ENCODE data around the gene RNF41. TPM values are rescaled to one million over a fixed set of nuclear protein-coding genes. Genes with fewer than 3 reads are reported as not detected.

The RNF41 gene
- total RNA-seq, 1 donor from 2014 or later: 38.5 TPM

DNA sequence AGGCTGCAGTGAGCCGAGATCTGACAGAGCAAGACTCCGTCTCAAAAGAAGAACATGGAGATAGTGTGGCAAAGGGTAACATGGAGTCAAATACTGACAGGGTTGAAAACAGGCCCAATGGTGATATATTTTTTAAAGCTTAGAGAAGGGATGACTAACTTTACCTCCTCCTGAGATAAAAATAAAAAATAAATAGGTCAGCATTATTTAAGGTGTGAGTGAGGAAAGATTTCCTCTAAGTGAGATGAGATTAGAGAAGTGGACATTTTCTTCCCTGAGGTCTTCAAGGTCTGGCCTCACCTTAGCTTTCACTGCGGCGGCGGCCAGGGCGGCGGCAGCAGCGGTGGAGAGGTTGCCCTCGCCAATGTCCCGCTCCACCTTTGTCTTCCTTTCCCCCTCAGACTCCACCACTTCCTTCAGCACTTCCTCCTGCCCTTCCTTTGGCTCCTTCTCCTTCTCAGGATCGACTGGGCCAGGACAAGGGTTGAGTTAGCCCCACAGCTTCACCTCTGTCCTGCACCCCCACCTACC is 52.4 kb downstream of the RNF41 start:
- DNase-seq (ENCODE audit: low spot score): no peak
- H3K36me3 Mint-ChIP-seq (ENCODE audit: low read depth): peaks cover 77% of the 10 kb centered on the region
- H3K4me3 Mint-ChIP-seq (ENCODE audit: low read depth): no peak overlapping the region
- H3K27me3 Mint-ChIP-seq (ENCODE audit: low read depth): no peaks in the 10 kb centered on the region
- no peaks in the 10 kb centered on the region for H3K9me3 Mint-ChIP-seq
- intact Hi-C loops (cut with micrococcal nuclease): no loop called here
- peaks cover 3% of the 10 kb centered on the region for H3K4me1 Mint-ChIP-seq (ENCODE audit: low read depth)
- H3K27ac Mint-ChIP-seq: no peak overlapping the region

GRCh38 chr12:56165369-56165768 is 56.4 kb downstream of the RNF41 start:
- intact Hi-C loops (cut with micrococcal nuclease): no loop called here

GRCh38 chr12:56164345-56164729 is 57.4 kb downstream of the RNF41 start:
- H3K27ac Mint-ChIP-seq: no peak overlapping the region
- H3K27me3 Mint-ChIP-seq (ENCODE audit: low read depth): no peaks in the 10 kb centered on the region

More at GRCh38 chr12:56165369-56165768, 56.4 kb downstream of the RNF41 start:
- DNase-seq (ENCODE audit: low spot score): no peak
- Mint-ChIP-seq H3K9me3 (no peaks in the 10 kb centered on the region), H3K4me1 (ENCODE audit: low read depth) (peaks cover 18% of the 10 kb centered on the region), H3K36me3 (ENCODE audit: low read depth) (peaks cover 79% of the 10 kb centered on the region), H3K4me3 (ENCODE audit: low read depth) (no peak overlapping the region), H3K27me3 (ENCODE audit: low read depth) (no peaks in the 10 kb centered on the region), H3K27ac (no peak overlapping the region)

GRCh38 chr12:56163533-56164344 is 58.0 kb downstream of the RNF41 start:
- Mint-ChIP-seq H3K4me3 (ENCODE audit: low read depth) (no peak overlapping the region), H3K27me3 (ENCODE audit: low read depth) (no peaks in the 10 kb centered on the region), H3K9me3 (no peaks in the 10 kb centered on the region), H3K27ac (peak overlapping the region; percentile 30), H3K4me1 (ENCODE audit: low read depth) (peaks cover 33% of the 10 kb centered on the region), H3K36me3 (ENCODE audit: low read depth) (peaks cover 81% of the 10 kb centered on the region)
- no peak for DNase-seq (ENCODE audit: low spot score)
- intact Hi-C loops (cut with micrococcal nuclease): no loop called here

More at GRCh38 chr12:56164345-56164729, 57.4 kb downstream of the RNF41 start:
- H3K36me3 Mint-ChIP-seq (ENCODE audit: low read depth): peaks cover 79% of the 10 kb centered on the region
- no peak overlapping the region for H3K4me3 Mint-ChIP-seq (ENCODE audit: low read depth)
- H3K4me1 Mint-ChIP-seq (ENCODE audit: low read depth): peaks cover 27% of the 10 kb centered on the region
- H3K9me3 Mint-ChIP-seq: no peaks in the 10 kb centered on the region
- intact Hi-C loops (cut with micrococcal nuclease): no loop called here
- no peak for DNase-seq (ENCODE audit: low spot score)

DNA sequence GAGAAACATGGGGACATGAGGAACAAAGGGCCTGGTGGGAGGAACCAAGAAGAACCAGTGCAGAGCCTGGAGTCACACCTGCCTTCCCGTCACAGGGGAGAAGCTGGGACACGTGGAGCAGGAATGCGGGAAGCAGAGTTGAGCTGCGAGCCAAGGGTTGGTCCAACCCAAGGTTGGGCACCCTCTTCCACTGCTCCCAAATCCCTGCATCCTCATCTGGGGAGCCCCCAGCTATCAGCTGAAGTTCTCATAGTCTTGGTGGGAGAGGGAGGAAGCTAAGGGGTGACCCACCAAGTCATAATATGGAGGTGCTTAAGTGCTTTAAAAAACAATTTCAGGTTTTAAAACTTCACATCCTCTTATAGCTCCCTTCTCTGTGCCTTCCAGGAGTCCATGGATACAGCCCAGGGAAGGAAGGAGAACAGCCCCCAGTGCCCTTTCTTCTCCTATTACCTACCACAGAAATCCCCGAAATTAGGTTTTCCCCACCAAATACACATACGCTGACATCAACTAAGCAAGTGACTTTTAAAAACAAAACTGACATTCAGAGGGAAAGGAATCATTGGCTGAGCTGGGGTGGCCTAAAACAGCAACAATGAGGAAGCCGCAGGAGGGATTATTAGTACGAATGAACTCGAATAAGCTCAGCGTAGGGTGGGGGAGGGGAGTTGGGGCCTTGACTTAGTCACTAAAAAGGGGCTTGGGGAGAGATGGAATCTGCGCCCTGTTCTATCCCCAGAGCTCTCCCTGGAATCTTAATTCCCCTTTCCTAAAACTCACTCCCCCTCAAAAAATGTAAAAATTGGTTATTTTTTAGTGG is 59.0 kb downstream of the RNF41 start:
- H3K27me3 Mint-ChIP-seq (ENCODE audit: low read depth): no peaks in the 10 kb centered on the region
- intact Hi-C loops (cut with micrococcal nuclease): no loop called here
- no peaks in the 10 kb centered on the region for H3K9me3 Mint-ChIP-seq
- no peak overlapping the region for H3K27ac Mint-ChIP-seq
- H3K4me1 Mint-ChIP-seq (ENCODE audit: low read depth): peaks cover 33% of the 10 kb centered on the region
- H3K4me3 Mint-ChIP-seq (ENCODE audit: low read depth): no peak overlapping the region
- no peak for DNase-seq (ENCODE audit: low spot score)
- peaks cover 81% of the 10 kb centered on the region for H3K36me3 Mint-ChIP-seq (ENCODE audit: low read depth)

- intact Hi-C loops (cut with micrococcal nuclease): no loop called here
- peak overlapping the region; percentile 63 for H3K27ac Mint-ChIP-seq
Measured at GRCh38 chr12:56161690-56162351, 59.9 kb downstream of the RNF41 start.

GRCh38 chr12:56160894-56161689 is 60.6 kb downstream of the RNF41 start:
- Mint-ChIP-seq H3K4me1 (ENCODE audit: low read depth) (peaks cover 35% of the 10 kb centered on the region), H3K27me3 (ENCODE audit: low read depth) (no peaks in the 10 kb centered on the region), H3K9me3 (no peaks in the 10 kb centered on the region), H3K36me3 (ENCODE audit: low read depth) (peaks cover 81% of the 10 kb centered on the region), H3K27ac (peak overlapping the region; percentile 86), H3K4me3 (ENCODE audit: low read depth) (peak overlapping the region; percentile 97)
- no peak for DNase-seq (ENCODE audit: low spot score)
- intact Hi-C loops (cut with micrococcal nuclease): no loop called here

More at GRCh38 chr12:56161690-56162351, 59.9 kb downstream of the RNF41 start:
- peaks cover 81% of the 10 kb centered on the region for H3K36me3 Mint-ChIP-seq (ENCODE audit: low read depth)
- no peaks in the 10 kb centered on the region for H3K27me3 Mint-ChIP-seq (ENCODE audit: low read depth)
- H3K4me3 Mint-ChIP-seq (ENCODE audit: low read depth): peak overlapping the region; percentile 97
- DNase-seq (ENCODE audit: low spot score): no peak
- no peaks in the 10 kb centered on the region for H3K9me3 Mint-ChIP-seq
- peaks cover 35% of the 10 kb centered on the region for H3K4me1 Mint-ChIP-seq (ENCODE audit: low read depth)

GRCh38 chr12:56160193-56160763 is 61.4 kb downstream of the RNF41 start:
- peaks cover 40% of the 10 kb centered on the region for H3K4me1 Mint-ChIP-seq (ENCODE audit: low read depth)
- H3K4me3 Mint-ChIP-seq (ENCODE audit: low read depth): peak overlapping the region; percentile 97
- DNase-seq (ENCODE audit: low spot score): peak; percentile 50
- H3K36me3 Mint-ChIP-seq (ENCODE audit: low read depth): peaks cover 81% of the 10 kb centered on the region
- H3K27me3 Mint-ChIP-seq (ENCODE audit: low read depth): no peaks in the 10 kb centered on the region
- intact Hi-C loops (cut with micrococcal nuclease): no loop called here
- peak overlapping the region; percentile 86 for H3K27ac Mint-ChIP-seq
- no peaks in the 10 kb centered on the region for H3K9me3 Mint-ChIP-seq

DNA sequence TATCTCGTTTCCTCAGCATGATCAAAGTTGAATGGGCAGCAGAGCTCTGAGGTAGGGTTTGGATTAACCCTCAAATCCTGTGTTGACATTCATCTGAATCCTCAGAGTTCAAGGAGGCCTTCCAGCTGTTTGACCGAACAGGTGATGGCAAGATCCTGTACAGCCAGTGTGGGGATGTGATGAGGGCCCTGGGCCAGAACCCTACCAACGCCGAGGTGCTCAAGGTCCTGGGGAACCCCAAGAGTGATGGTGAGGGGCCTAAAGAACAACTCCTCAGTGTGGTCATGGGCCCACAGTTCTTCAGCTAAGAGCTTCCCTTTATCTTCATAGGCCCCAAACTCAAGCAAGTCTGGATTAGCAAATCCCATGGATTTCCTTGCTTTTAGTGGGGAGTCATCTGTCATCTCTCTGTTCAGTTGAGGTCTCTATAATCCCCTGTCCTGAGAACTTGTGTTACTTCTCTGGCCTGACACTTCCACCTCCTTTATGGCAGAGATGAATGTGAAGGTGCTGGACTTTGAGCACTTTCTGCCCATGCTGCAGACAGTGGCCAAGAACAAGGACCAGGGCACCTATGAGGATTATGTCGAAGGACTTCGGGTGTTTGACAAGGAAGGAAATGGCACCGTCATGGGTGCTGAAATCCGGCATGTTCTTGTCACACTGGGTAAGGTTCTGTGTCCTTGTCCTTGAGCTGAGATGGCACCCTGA is 62.1 kb downstream of the RNF41 start:
- intact Hi-C loops (cut with micrococcal nuclease): loop anchor here (2.0 to 5.0 kb wide), 3 partner anchors 29 to 953 kb away; partner anchors contain the start of genes SMARCC2, STAT6 and ZC3H10
- no peaks in the 10 kb centered on the region for H3K27me3 Mint-ChIP-seq (ENCODE audit: low read depth)

DNA sequence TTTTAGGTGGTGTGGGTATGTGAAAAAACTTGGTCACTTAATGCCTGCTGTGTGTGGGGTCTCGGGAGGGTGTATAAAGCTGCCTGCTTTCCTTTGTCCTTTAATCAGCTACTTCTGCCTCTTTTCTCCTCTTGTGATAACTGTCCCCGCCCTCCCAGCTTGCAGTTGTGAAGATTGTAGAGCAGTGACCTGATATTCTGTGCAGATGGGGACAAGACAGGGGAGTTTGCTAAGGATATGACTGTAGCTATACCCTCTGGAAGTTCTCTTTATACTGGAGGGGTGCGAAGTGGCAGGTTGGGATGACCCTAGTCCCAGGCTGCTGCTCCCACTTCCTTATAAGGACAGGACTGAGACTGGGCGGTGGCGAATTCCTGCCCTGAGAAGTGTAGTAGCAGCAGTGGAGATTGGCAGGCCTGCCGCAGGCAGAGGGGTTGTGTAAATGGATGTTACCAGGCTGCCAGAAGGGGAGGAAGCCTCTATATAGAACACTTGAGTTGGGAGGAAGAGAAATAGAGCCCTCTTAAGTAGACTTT is 62.7 kb downstream of the RNF41 start:
- H3K9me3 Mint-ChIP-seq: no peaks in the 10 kb centered on the region
- no peaks in the 10 kb centered on the region for H3K27me3 Mint-ChIP-seq (ENCODE audit: low read depth)
- peaks cover 47% of the 10 kb centered on the region for H3K4me1 Mint-ChIP-seq (ENCODE audit: low read depth)
- H3K27ac Mint-ChIP-seq: peak overlapping the region; percentile 91
- H3K36me3 Mint-ChIP-seq (ENCODE audit: low read depth): peaks cover 75% of the 10 kb centered on the region
- peak overlapping the region; percentile 97 for H3K4me3 Mint-ChIP-seq (ENCODE audit: low read depth)
- intact Hi-C loops (cut with micrococcal nuclease): loop anchor here (1.0 to 5.0 kb wide), 4 partner anchors 30 to 953 kb away; partner anchors contain the start of genes SMARCC2, STAT6 and ZC3H10
- no peak for DNase-seq (ENCODE audit: low spot score)

More for the DNA sequence above, 62.1 kb downstream of the RNF41 start:
- Mint-ChIP-seq H3K9me3 (no peaks in the 10 kb centered on the region), H3K27ac (peak overlapping the region; percentile 91), H3K4me3 (ENCODE audit: low read depth) (peak overlapping the region; percentile 97), H3K4me1 (ENCODE audit: low read depth) (peaks cover 44% of the 10 kb centered on the region), H3K36me3 (ENCODE audit: low read depth) (peaks cover 81% of the 10 kb centered on the region)
- no peak for DNase-seq (ENCODE audit: low spot score)
